Right lobe of liver (tissue), 6 donors: Measurements from ENCODE around the gene PCP4. TPM values are rescaled to one million over a fixed set of nuclear protein-coding genes. Genes with fewer than 3 reads are reported as not detected.

ENCODE experiments used
- ATAC-seq, 4 donors: fragments of 200-7000 bp; cut with Tn5 transposase; one replicate each; pipeline ENCODE4 v1.9.1; 2020; ENCODE audit warnings: mild to moderate bottlenecking in 4 of 4, moderate library complexity in 4 of 4
- DNase-seq, 3 donors: peaks; one replicate each; pipeline ENCODE4 v3.0.0-alpha.2; 2020
- H3K27ac ChIP-seq, 3 donors: fragments of 200-600 bp; one replicate each; pipeline ENCODE4 v1.8.0; 2022
- H3K27me3 ChIP-seq, 2 donors: fragments of 200-600 bp; one replicate each; pipeline ENCODE4 v1.8.0; 2022
- H3K36me3 ChIP-seq, 4 donors: fragments of 200-600 bp; sonication (generic) in 1 of 4; one replicate each; pipeline versions ENCODE4 v1.5.1 to v1.8.0; 2017 to 2022; ENCODE audit warnings: control low read depth in 1 of 4
- H3K4me1 ChIP-seq, 4 donors: fragments of 200-600 bp; sonication (generic) in 1 of 4; one replicate each; pipeline versions ENCODE4 v1.5.1 to v1.8.0; 2017 to 2022; ENCODE audit warnings: control low read depth in 1 of 4
- H3K4me3 ChIP-seq, 3 donors: fragments of 200-600 bp; one replicate each; pipeline ENCODE4 v1.8.0; 2022
- H3K9me3 ChIP-seq, 4 donors: fragments of 200-600 bp; sonication (generic) in 1 of 4; one replicate each; pipeline versions ENCODE4 v1.5.1 to v1.8.0; 2017 to 2022; ENCODE audit warnings: control low read depth in 1 of 4
- CTCF ChIP-seq, 4 donors: fragments of 200-600 bp in 3 of 4; fragments of 450-650 bp in 1 of 4; IDR thresholded peaks; one replicate each; pipeline versions ENCODE4 v1.5.1 to v1.8.0; 2016 to 2022; ENCODE audit warnings: antibody characterized with exemption in 4 of 4, mild to moderate bottlenecking in 2 of 4
- POLR2A ChIP-seq: fragments of 450-650 bp; IDR thresholded peaks from one replicate; pipeline ENCODE4 v1.6.1; 2017; ENCODE audit warnings: antibody characterized with exemption, mild to moderate bottlenecking
- WGBS: methylation state at CpG from one replicate; pipeline ENCODE4 v1.1.6; 2018; ENCODE audit warnings: low coverage, low lambda C conversion rate; ENCODE audit not compliant: insufficient coverage; ENCODE audit errors: missing lambda C conversion rate; 5-methylcytosine and 5-hydroxymethylcytosine counted together
- intact Hi-C, 2 donors: fragments of 100-400 bp; cut with DNase I; formaldehyde crosslinking; loops; one replicate each; pipeline versions ENCODE4 v1.11.2 to v1.14.1; 2022
- total RNA-seq, 6 experiments: library from RNA; depleted of rRNA in 2 of 6; stranded (reverse); fragments of >200 nt in 2 of 6; fragmentation: NEBNext Ultra II Directional in 3 of 6; extraction: Animal tissue kit (Norgen Biotek cat#: 25700) in 3 of 6; gene quantifications; one replicate each; pipeline versions ENCODE4 v1.1.0 to v1.2.4, GENCODE V29; 2016 to 2023
- donor health status: DM: no; HTN: yes; CAD: no.
- donor health status: DM: no; HTN: no; CAD: no.
- donor health status: DM: no; HTN: no; CAD: no.
- donor health status: DM: no; HTN: yes; CAD: no.
- donor health status: DM: no; HTN: yes; CAD: no.

Gene PCP4
- total RNA-seq, 6 experiments from 2014 or later: not detected

GRCh38 chr21:39843916-39844315 lies 23.3 kb upstream of the PCP4 start:
- Histone ChIP-seq H3K27me3 (no peaks in the 10 kb centered on the region), H3K4me1 (no peaks in the 10 kb centered on the region), H3K36me3 (no peaks in the 10 kb centered on the region), H3K27ac (no peak overlapping the region), H3K4me3 (no peak overlapping the region), H3K9me3 (no peaks in the 10 kb centered on the region)
- no peak for DNase-seq
- intact Hi-C loops: no loop called here
- 37% methylated on average over 5 of the region's 5 CpGs for WGBS
- TF ChIP-seq CTCF (IDR thresholded peaks at IDR 0.05) (no peak), POLR2A (no peak)
- no peak for ATAC-seq

- WGBS: 43% methylated on average over 5 of the region's 6 CpGs
- H3K36me3 ChIP-seq: no peaks in the 10 kb centered on the region
- DNase-seq (no peak), ATAC-seq (no peak)
- no peaks in the 10 kb centered on the region for H3K9me3 ChIP-seq
- TF ChIP-seq CTCF (IDR thresholded peaks at IDR 0.05) (no peak), POLR2A (no peak)
- no peaks in the 10 kb centered on the region for H3K27me3 ChIP-seq
- intact Hi-C loops: no loop called here
- H3K4me3 ChIP-seq: no peak overlapping the region
- no peak overlapping the region for H3K27ac ChIP-seq
- H3K4me1 ChIP-seq: no peaks in the 10 kb centered on the region
These were observed 21.6 kb upstream of the PCP4 start for GRCh38 chr21:39845571-39846130.

- intact Hi-C loops: no loop called here
- no peaks in the 10 kb centered on the region for H3K36me3 ChIP-seq
- TF ChIP-seq CTCF (IDR thresholded peaks at IDR 0.05) (no peak), POLR2A (no peak)
- H3K4me1 ChIP-seq: no peaks in the 10 kb centered on the region
- DNase-seq: no peak
- no peak overlapping the region for H3K4me3 ChIP-seq
- no peak overlapping the region for H3K27ac ChIP-seq
- H3K27me3 ChIP-seq: no peaks in the 10 kb centered on the region
- ATAC-seq: no peak
- 38% methylated on average over 1 of the region's 6 CpGs for WGBS
- H3K9me3 ChIP-seq: no peaks in the 10 kb centered on the region
These were observed 19.4 kb upstream of the PCP4 start for GRCh38 chr21:39847877-39848276.

- Histone ChIP-seq H3K9me3 (no peaks in the 10 kb centered on the region), H3K4me3 (no peak overlapping the region), H3K27ac (no peak overlapping the region), H3K27me3 (no peaks in the 10 kb centered on the region), H3K36me3 (no peaks in the 10 kb centered on the region), H3K4me1 (no peaks in the 10 kb centered on the region)
- intact Hi-C loops: no loop called here
- no peak for DNase-seq
- TF ChIP-seq CTCF (IDR thresholded peaks at IDR 0.05) (no peak), POLR2A (no peak)
- no peak for ATAC-seq
- WGBS: 37% methylated on average over 9 of the region's 10 CpGs
These were observed 18.1 kb upstream of the PCP4 start for GRCh38 chr21:39849014-39849655.
